Measurements from ENCODE around the gene CERK. TPM values are rescaled to one million over a fixed set of nuclear protein-coding genes. Genes with fewer than 3 reads are reported as not detected.

The CERK gene
- total and polyA plus RNA-seq, 11 donors, result 17.8 to 125 (median 72.3) TPM

DNA sequence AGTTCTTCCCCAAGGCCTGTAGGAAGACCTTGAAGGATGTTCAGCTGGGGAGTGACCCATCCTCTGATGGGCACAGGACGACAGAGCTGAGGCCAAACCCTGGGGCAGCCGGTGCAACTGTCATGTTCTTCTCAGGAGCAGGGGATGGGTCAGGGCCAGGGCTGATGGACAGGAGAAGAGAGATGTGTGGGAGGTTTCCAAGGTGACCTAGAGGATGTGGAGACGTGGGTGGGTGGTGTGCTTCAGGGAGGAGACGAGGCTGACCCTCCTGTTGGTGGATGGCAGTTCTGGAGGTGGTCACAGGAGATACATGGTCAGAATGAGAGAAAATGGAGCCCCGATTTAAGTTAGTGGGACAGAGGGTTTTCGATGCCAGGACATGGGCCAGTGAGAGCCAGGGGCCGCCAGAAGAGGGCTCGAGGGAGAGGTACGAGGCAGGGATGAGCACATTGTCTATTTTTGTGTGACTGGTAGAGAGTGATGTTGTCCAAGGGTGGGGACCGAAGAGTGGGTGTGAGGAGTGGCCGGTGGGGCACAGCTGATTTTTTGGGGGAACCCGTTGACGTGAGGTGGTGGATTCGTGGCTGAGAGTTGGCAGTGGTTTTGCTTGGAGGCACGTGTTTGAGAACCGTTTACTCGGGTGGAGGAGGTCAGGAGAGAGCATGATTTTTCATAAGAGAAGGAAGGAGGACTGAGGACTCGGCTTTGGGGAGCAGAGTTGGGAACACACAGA is 39.0 kb upstream of the CERK start:
- H3K27ac ChIP-seq, result peak overlapping the region in 1 of 12 donors; percentile 49
- H3K27me3 ChIP-seq, result no peaks in the 10 kb centered on the region
- H3K4me1 ChIP-seq, result peaks cover 7 to 55% (median 44%) of the 10 kb centered on the region in 12 donors
- no peak overlapping the region for H3K4me3 ChIP-seq
- ATAC-seq (peak in 1 of 4 donors; percentile 29), DNase-seq (no peak)
- WGBS, 4 donors, result 66 to 71% (median 70%) methylated on average over 18 of the region's 18 CpGs
- H3K9me3 ChIP-seq, result no peaks in the 10 kb centered on the region
- intact Hi-C loops (cut with DNase I), result no loop called here
- H3K36me3 ChIP-seq, result peaks cover 0 to 4% (median 0%) of the 10 kb centered on the region in 9 donors
- TF ChIP-seq CTCF (IDR thresholded peaks at IDR 0.05) (no peak), POLR2A (IDR thresholded peaks at IDR 0.05) (no peak)

DNA sequence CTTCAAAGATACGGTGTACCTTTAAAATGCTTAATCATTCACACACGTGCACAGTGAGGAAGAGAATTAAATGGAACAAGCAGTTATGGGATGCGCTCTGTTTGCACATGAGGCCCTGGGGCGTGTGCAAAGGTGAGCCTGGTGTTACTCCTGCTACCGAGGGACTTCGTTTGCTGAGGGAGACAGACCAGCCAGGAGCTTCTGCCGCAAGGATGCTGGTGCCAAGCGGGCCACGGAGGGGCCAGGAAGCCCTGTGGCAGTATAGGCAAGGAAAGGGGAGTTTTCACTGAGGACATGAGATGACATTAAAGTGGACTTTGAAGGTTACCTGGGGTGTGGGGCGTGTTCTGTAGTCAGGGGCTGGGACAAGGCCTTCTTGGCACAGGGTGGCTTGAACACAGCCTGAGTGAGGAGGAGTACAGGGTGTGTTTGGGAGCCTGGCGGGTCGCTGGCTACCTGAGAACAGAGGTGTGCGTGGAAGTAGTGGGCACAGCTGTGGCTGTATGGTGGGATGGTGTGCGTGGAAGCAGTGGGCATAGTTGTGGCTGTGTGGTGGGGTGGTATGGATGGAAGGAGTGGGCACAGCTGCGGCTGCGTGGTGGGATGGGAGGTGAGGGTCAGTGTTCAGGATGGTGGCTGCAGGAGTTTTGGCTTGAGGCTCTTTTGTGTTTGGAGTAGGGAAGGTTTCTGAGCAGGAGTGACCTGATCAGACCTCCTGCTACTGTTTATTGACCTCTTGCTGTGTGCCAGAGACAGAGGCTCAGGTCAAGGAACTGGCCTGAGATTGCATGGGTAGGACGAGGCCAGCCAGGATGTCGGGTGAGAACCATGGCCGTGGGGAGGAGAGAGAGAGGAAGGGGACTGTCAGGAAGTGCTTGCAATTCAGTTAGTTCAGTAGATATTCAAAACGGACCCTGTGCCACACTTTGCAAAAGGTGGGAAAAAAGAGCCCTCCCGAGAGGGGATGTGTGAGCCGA is 38.1 kb upstream of the CERK start:
- intact Hi-C loops (cut with DNase I), result no loop called here
- Histone ChIP-seq H3K36me3 (peaks cover 0 to 4% (median 0%) of the 10 kb centered on the region in 9 donors), H3K4me3 (no peak overlapping the region), H3K27me3 (no peaks in the 10 kb centered on the region), H3K4me1 (peaks cover 7 to 62% (median 47%) of the 10 kb centered on the region in 12 donors), H3K27ac (peak overlapping the region in 1 of 12 donors; percentile 12), H3K9me3 (no peaks in the 10 kb centered on the region)
- 82 to 87% (median 83%) methylated on average over 22 of the region's 22 CpGs for WGBS, 4 donors
- DNase-seq (no peak), ATAC-seq (no peak)
- no peak for TF ChIP-seq POLR2A (IDR thresholded peaks at IDR 0.05)
- TF ChIP-seq CTCF (IDR thresholded peaks at IDR 0.05), result no peak

DNA sequence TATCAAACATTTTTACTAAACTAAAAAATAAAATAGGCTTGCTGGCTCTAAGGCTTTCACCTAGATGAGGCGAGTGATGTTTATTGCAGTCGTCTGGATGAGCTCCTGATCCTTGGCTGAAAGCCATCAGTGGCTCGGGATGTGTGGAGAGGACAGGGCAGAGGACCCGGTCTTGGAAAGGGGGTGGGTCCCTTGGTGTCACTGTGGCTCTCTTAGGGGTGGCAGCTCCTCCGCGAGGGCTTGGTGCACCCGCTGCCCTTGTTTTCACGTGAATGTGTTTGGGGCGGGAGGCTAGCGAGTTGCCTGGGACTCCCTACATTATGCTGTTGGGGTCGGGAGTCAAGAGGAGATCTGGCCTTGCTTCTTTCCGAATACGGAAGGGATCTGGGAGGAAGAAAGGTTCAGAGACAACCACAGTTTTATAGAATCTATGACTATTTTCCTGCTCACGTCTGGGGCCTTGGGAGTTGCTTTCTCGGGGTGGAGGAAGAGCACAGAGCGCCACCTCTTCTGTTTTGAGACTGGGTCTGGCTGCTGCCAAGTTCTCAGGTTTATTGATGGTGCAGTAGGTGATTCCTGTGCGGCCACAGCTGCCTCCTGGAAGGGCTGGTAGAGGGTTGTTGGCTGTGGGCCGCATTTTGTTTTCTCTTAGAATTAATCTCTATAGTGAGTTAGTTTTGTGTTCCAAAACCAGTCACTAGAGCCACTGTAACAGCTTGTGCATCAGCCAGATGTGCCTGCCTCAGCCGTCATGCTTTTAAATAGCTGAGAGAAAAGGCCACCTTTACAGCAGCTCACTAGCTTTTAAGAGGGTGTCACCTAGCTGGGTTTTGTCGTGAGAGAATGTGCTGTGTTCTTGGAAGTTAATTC is 37.2 kb upstream of the CERK start:
- DNase-seq (no peak), ATAC-seq (no peak)
- no peaks in the 10 kb centered on the region for H3K27me3 ChIP-seq
- peak overlapping the region in 6 of 12 donors; percentile 56 to 93 (median 62) for H3K27ac ChIP-seq
- WGBS, 4 donors, result 73 to 79% (median 76%) methylated on average over 20 of the region's 20 CpGs
- peak overlapping the region in 1 of 12 donors; percentile 26 for H3K4me3 ChIP-seq
- intact Hi-C loops (cut with DNase I), result no loop called here
- H3K36me3 ChIP-seq, result peaks cover 0 to 4% (median 0%) of the 10 kb centered on the region in 9 donors
- TF ChIP-seq CTCF (IDR thresholded peaks at IDR 0.05) (no peak), POLR2A (IDR thresholded peaks at IDR 0.05) (no peak)
- no peaks in the 10 kb centered on the region for H3K9me3 ChIP-seq
- peaks cover 7 to 71% (median 56%) of the 10 kb centered on the region in 12 donors for H3K4me1 ChIP-seq

Measured in heart left ventricle (tissue), 16 donors.